HG02623 (cell line): Measurements from ENCODE around the gene RPL35A.
"Not testable (repeated sequence)": the region's sequence is repeated elsewhere in the genome, so short reads cannot be mapped to it uniquely, and the experiment has no call there.

Source experiments
- ATAC-seq: cut with Tn5 transposase; IDR thresholded peaks from one replicate; pipeline ENCODE4 v1.9.1; 2021; ENCODE audit warnings: moderate library complexity; ENCODE audit not compliant: unreplicated experiment

Gene RPL35A

GRCh38 chr3:197951392-197951990, 1.5 kb downstream of the RPL35A start:
- no peak for ATAC-seq

GRCh38 chr3:197952440-197952839, 2.5 kb downstream of the RPL35A start:
- ATAC-seq = no peak

- ATAC-seq = no peak
Observed at GRCh38 chr3:197953325-197953724, 3.3 kb downstream of the RPL35A start.

GRCh38 chr3:197953881-197954280, 3.9 kb downstream of the RPL35A start:
- no peak for ATAC-seq

GRCh38 chr3:197955892-197956477, 6.0 kb downstream of the RPL35A start:
- no peak for ATAC-seq

- no peak for ATAC-seq
Observed at GRCh38 chr3:197956626-197956988, 6.6 kb downstream of the RPL35A start.

GRCh38 chr3:197957790-197958133, 7.8 kb downstream of the RPL35A start:
- ATAC-seq = no peak

GRCh38 chr3:197958346-197958745, 8.4 kb downstream of the RPL35A start:
- no peak for ATAC-seq

- ATAC-seq = not testable (repeated sequence)
Observed at GRCh38 chr3:197958848-197959247, 8.9 kb downstream of the RPL35A start.

- ATAC-seq = no peak
Observed at GRCh38 chr3:197959500-197959890, 9.5 kb downstream of the RPL35A start.

GRCh38 chr3:197959891-197960693, 10.1 kb downstream of the RPL35A start, which contains the start of gene LMLN:
Gene LMLN (plus strand): TSS chr3:197960217. CDS start chr3:197960246, 29 bp downstream.
- peak; percentile 97 for ATAC-seq

- no peak for ATAC-seq
Observed at GRCh38 chr3:197960694-197961581, 10.9 kb downstream of the RPL35A start.

GRCh38 chr3:197961582-197961945, 11.6 kb downstream of the RPL35A start:
- no peak for ATAC-seq

GRCh38 chr3:197963019-197963637, 13.1 kb downstream of the RPL35A start:
- ATAC-seq = no peak

GRCh38 chr3:197967337-197967989, 17.5 kb downstream of the RPL35A start:
- not testable (repeated sequence) for ATAC-seq

GRCh38 chr3:197970588-197970987, 20.6 kb downstream of the RPL35A start:
- ATAC-seq = no peak

- ATAC-seq = no peak
Observed at GRCh38 chr3:197974016-197974415, 24.0 kb downstream of the RPL35A start.

GRCh38 chr3:197975311-197975710, 25.3 kb downstream of the RPL35A start:
- ATAC-seq = no peak

GRCh38 chr3:197983076-197983475, 33.1 kb downstream of the RPL35A start:
- no peak for ATAC-seq

- ATAC-seq = no peak
Observed at GRCh38 chr3:197989651-197990050, 39.7 kb downstream of the RPL35A start.
